ENCODE results near the gene HTR3C. TPM values are rescaled to one million over a fixed set of nuclear protein-coding genes. Genes with fewer than 3 reads are reported as not detected.

HTR3C gene
- total RNA-seq = not detected in 2 replicates

GRCh38 chr3:184052767-184053166, at the start of gene HTR3C:
Gene HTR3C, plus strand, starts transcription at chr3:184053047. Its CDS starts 34 bp downstream, at chr3:184053081.

GRCh38 chr3:184017672-184018423, 35.0 kb upstream of the HTR3C start, which contains the start of gene ABCC5:
Gene ABCC5, minus strand, starts transcription at chr3:184017884. Its CDS starts 3,492 bp downstream, at chr3:184014392.

GRCh38 chr3:184031187-184031792, 21.6 kb upstream of the HTR3C start, which contains the start of gene HTR3D:
Gene HTR3D, plus strand, starts transcription at chr3:184031742. Its CDS starts 0 bp downstream, at chr3:184031742.

GRCh38 chr3:184096811-184097383, 44.0 kb downstream of the HTR3C start, which contains the start of gene HTR3E:
Gene HTR3E, plus strand, starts transcription at chr3:184097064. Its CDS starts 466 bp downstream, at chr3:184097530.

Other genes with a start within 250 kb of the HTR3C start
- gene MAP6D1, start 227.5 kb upstream of the HTR3C start, total RNA-seq = 2.0 and 6.9 TPM in 2 replicates
- gene PARL, start 168.2 kb upstream of the HTR3C start, total RNA-seq = 35.4 and 43.9 TPM in 2 replicates
- 7.0 and 16.4 TPM in 2 replicates for gene ABCC5, start 35.2 kb upstream of the HTR3C start, total RNA-seq
- gene HTR3D, start 21.3 kb upstream of the HTR3C start, total RNA-seq = not detected in 2 replicates
- gene HTR3E, start 44.0 kb downstream of the HTR3C start, total RNA-seq = not detected in 2 replicates
- gene EIF2B5, start 82.3 kb downstream of the HTR3C start, total RNA-seq = 9.3 and 27.5 TPM in 2 replicates
- 51.8 and 57.9 TPM in 2 replicates for gene DVL3, start 102.3 kb downstream of the HTR3C start, total RNA-seq
- 319 and 405 TPM in 2 replicates for gene AP2M1, start 121.8 kb downstream of the HTR3C start, total RNA-seq
- gene ABCF3, start 133.2 kb downstream of the HTR3C start, total RNA-seq = 50.2 and 73.2 TPM in 2 replicates
- gene VWA5B2, start 176.5 kb downstream of the HTR3C start, total RNA-seq = not detected in 2 replicates
- gene ALG3, start 195.9 kb downstream of the HTR3C start, total RNA-seq = 65.1 and 65.7 TPM in 2 replicates
- gene EEF1AKMT4, start 196.6 kb downstream of the HTR3C start, total RNA-seq = 6.1 and 6.5 TPM in 2 replicates
- 0.12 TPM in 1 of 2 replicates, not detected in the other for gene CAMK2N2, start 208.5 kb downstream of the HTR3C start, total RNA-seq
- not detected in 2 replicates for gene ECE2, start 223.0 kb downstream of the HTR3C start, total RNA-seq
- gene PSMD2, start 246.2 kb downstream of the HTR3C start, total RNA-seq = 270 and 297 TPM in 2 replicates